Liver (tissue), 3 donors: ENCODE measurements around the gene RIOX2.

ENCODE experiments used
- EGR1 ChIP-seq, 2 donors: IDR thresholded peaks; 2 replicates each; pipeline ENCODE4 v1.6.1; 2016 to 2018; ENCODE audit warnings: antibody characterized with exemption in 2 of 2, low read depth in 2 of 2
- FOXA1 ChIP-seq: IDR thresholded peaks from 2 replicates; pipeline ENCODE4 v1.6.1; 2016; ENCODE audit warnings: antibody characterized with exemption
- GABPA ChIP-seq, 2 donors: IDR thresholded peaks in 1 of 2; conservative IDR thresholded peaks in 1 of 2; 2 replicates each; pipeline ENCODE4 v1.6.1; 2016; ENCODE audit warnings: antibody characterized with exemption in 2 of 2, mild to moderate bottlenecking in 1 of 2, moderate library complexity in 1 of 2
- HNF4A ChIP-seq, 2 donors: conservative IDR thresholded peaks; 2 replicates each; pipeline ENCODE4 v1.6.1; 2016; ENCODE audit warnings: antibody characterized with exemption in 2 of 2, mild to moderate bottlenecking in 2 of 2
- HNF4G ChIP-seq: IDR thresholded peaks from 2 replicates; pipeline ENCODE4 v1.6.1; 2016; ENCODE audit warnings: antibody characterized with exemption
- JUND ChIP-seq, 2 donors: IDR thresholded peaks; 2 replicates each; pipeline ENCODE4 v1.6.1; 2016; ENCODE audit warnings: antibody characterized with exemption in 2 of 2
- RAD21 ChIP-seq, 2 donors: IDR thresholded peaks; 2 replicates each; pipeline ENCODE4 v1.6.1; 2016; ENCODE audit warnings: antibody characterized with exemption in 2 of 2, mild to moderate bottlenecking in 2 of 2
- RXRA ChIP-seq, 2 donors: IDR thresholded peaks; 2 replicates each; pipeline ENCODE4 v1.6.1; 2017 to 2018; ENCODE audit warnings: antibody characterized with exemption in 2 of 2, mild to moderate bottlenecking in 1 of 2
- TAF1 ChIP-seq: conservative IDR thresholded peaks from 2 replicates; pipeline ENCODE4 v1.6.1; 2016; ENCODE audit warnings: antibody characterized with exemption, mild to moderate bottlenecking
- YY1 ChIP-seq: IDR thresholded peaks from 2 replicates; pipeline ENCODE4 v1.6.1; 2016; ENCODE audit warnings: antibody characterized with exemption, mild to moderate bottlenecking
- TF ChIP-seq, protein P1 (sequence below): fragments of 150-350 bp; IDR thresholded peaks from 2 replicates; pipeline ENCODE4 v1.5.1; 2017; ENCODE audit warnings: improper control_type of control experiment, low read depth, low read length; ENCODE audit not compliant: missing input control
- TF ChIP-seq, protein P2 (sequence below): IDR thresholded peaks from 2 replicates; pipeline ENCODE4 v1.6.1; 2016; ENCODE audit warnings: antibody characterized with exemption, mild to moderate bottlenecking
- TF ChIP-seq, protein P3 (sequence below): IDR thresholded peaks from 2 replicates; pipeline ENCODE4 v1.6.1; 2016; ENCODE audit warnings: antibody characterized with exemption
- donor health status: healthy.
- donor health status: healthy.

DNA sequence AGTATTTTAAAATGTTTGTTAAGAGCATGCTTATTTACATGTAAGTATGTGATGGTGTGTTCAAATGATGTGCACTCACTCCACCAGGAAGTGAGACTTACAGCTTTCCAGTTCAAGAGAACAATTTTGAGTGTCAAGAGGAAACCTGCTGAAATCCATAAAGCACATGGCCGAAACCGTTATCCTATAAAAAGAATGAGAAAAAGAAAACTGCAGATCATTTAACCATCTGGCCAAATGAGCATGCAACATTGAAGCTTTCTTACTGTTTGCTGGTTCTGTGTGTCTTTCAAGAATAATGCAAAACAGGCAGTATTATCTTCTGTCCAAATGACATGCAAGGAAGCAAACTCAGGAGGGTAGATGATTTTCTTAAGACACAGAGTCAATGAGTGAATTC lies 36.6 kb upstream of the RIOX2 start:
- TF ChIP-seq, protein P1, sequence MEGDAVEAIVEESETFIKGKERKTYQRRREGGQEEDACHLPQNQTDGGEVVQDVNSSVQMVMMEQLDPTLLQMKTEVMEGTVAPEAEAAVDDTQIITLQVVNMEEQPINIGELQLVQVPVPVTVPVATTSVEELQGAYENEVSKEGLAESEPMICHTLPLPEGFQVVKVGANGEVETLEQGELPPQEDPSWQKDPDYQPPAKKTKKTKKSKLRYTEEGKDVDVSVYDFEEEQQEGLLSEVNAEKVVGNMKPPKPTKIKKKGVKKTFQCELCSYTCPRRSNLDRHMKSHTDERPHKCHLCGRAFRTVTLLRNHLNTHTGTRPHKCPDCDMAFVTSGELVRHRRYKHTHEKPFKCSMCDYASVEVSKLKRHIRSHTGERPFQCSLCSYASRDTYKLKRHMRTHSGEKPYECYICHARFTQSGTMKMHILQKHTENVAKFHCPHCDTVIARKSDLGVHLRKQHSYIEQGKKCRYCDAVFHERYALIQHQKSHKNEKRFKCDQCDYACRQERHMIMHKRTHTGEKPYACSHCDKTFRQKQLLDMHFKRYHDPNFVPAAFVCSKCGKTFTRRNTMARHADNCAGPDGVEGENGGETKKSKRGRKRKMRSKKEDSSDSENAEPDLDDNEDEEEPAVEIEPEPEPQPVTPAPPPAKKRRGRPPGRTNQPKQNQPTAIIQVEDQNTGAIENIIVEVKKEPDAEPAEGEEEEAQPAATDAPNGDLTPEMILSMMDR = no peak
- TF ChIP-seq, protein P2, sequence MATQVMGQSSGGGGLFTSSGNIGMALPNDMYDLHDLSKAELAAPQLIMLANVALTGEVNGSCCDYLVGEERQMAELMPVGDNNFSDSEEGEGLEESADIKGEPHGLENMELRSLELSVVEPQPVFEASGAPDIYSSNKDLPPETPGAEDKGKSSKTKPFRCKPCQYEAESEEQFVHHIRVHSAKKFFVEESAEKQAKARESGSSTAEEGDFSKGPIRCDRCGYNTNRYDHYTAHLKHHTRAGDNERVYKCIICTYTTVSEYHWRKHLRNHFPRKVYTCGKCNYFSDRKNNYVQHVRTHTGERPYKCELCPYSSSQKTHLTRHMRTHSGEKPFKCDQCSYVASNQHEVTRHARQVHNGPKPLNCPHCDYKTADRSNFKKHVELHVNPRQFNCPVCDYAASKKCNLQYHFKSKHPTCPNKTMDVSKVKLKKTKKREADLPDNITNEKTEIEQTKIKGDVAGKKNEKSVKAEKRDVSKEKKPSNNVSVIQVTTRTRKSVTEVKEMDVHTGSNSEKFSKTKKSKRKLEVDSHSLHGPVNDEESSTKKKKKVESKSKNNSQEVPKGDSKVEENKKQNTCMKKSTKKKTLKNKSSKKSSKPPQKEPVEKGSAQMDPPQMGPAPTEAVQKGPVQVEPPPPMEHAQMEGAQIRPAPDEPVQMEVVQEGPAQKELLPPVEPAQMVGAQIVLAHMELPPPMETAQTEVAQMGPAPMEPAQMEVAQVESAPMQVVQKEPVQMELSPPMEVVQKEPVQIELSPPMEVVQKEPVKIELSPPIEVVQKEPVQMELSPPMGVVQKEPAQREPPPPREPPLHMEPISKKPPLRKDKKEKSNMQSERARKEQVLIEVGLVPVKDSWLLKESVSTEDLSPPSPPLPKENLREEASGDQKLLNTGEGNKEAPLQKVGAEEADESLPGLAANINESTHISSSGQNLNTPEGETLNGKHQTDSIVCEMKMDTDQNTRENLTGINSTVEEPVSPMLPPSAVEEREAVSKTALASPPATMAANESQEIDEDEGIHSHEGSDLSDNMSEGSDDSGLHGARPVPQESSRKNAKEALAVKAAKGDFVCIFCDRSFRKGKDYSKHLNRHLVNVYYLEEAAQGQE = no peak
- TF ChIP-seq, protein P3, sequence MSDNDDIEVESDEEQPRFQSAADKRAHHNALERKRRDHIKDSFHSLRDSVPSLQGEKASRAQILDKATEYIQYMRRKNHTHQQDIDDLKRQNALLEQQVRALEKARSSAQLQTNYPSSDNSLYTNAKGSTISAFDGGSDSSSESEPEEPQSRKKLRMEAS = no peak
- TF ChIP-seq FOXA1 = no peak
- no peak for TF ChIP-seq YY1
- no peak for TF ChIP-seq TAF1
- TF ChIP-seq HNF4A (conservative IDR thresholded peaks at IDR 0.05) = no peak
- TF ChIP-seq RAD21 (IDR thresholded peaks at IDR 0.05) = no peak
- no peak for TF ChIP-seq GABPA (IDR thresholded peaks at IDR 0.05 in 1 of 2, conservative IDR thresholded peaks at IDR 0.05 in 1 of 2)
- no peak for TF ChIP-seq RXRA (IDR thresholded peaks at IDR 0.05)
- no peak for TF ChIP-seq HNF4G
- TF ChIP-seq EGR1 (IDR thresholded peaks at IDR 0.05; ENCODE audit: low read depth in 2 of 2) = no peak
- no peak for TF ChIP-seq JUND (IDR thresholded peaks at IDR 0.05)
